Activated naive CD4-positive, alpha-beta T cell treated with anti-CD3 and anti-CD28 coated beads, Interleukin-2, amount 50 U/mL, for 72 hours (primary cell): ENCODE measurements around the gene FBXO10. TPM values are rescaled to one million over a fixed set of nuclear protein-coding genes. Genes with fewer than 3 reads are reported as not detected.
"Not testable (repeated sequence)": the region's sequence is repeated elsewhere in the genome, so short reads cannot be mapped to it uniquely, and the experiment has no call there.

ENCODE experiments used
- ATAC-seq, 2 donors: fragments of 150-1000 bp; cut with Tn5 transposase; 2 replicates each; pipeline ENCODE4 v1.10.0; 2021; ENCODE audit warnings: mild to moderate bottlenecking in 2 of 2, moderate library complexity in 2 of 2
- DNase-seq, 2 donors: peaks; one replicate each; pipeline ENCODE4 v3.0.0; 2021 to 2022; ENCODE audit warnings: low spot score in 2 of 2
- H3K27ac Mint-ChIP-seq, 2 donors: one replicate each; pipeline ENCODE4 v1.8.0; 2022; ENCODE audit warnings: mild to moderate bottlenecking in 2 of 2, mixed read lengths in 2 of 2
- H3K36me3 Mint-ChIP-seq, 2 donors: one replicate each; pipeline ENCODE4 v1.8.0; 2022; ENCODE audit warnings: mixed read lengths in 2 of 2
- H3K9me3 Mint-ChIP-seq, 2 donors: one replicate each; pipeline ENCODE4 v1.8.0; 2022; ENCODE audit warnings: mixed read lengths in 2 of 2
- total RNA-seq, 2 donors: library from RNA; stranded (reverse); gene quantifications; one replicate each; pipeline ENCODE4 v1.2.3, GENCODE V29; 2022

The FBXO10 gene
- total RNA-seq, 2 donors from 2014 or later, result 1.3 to 1.4 TPM

DNA sequence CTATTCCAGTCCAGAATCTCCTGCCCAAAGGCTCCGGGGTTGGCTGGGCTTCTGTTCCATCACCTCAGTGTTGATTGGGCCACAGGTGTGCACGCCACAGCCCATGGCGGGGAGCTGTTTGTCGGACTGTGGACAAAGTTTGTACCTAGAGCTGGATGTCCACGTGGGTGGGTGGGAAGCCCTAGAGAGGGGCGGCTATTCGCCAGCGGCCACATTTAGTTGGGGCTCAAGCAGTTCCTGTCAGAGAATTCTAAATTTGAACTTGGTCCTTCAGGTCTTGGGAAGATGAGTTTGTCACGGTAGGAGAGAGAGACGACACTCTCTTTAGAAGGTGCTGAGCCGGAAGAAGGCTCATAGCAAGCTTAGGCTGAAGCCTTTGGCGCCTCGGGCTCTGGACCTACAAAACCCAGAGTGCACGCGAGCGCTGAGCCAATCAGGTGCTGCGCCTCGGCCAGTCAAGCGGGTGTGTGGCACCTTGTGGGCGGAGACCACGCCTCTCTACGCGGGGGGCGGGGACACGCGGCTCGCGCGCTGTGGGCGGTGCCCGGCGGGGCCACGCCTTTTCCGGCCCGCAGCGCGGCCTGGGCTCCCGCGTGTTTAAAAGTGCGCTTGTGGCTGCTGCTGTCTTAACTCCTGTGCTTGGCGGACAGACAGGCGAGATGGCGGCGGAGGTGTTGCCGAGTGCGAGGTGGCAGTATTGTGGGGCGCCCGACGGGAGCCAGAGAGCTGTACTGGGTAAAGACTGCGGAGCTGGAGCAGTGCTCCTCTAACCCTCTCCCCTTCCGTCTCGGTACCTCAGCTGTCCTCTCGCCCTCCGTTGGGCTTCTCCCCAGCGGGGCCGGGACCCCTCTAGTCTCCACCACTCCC, 90.6 kb downstream of the FBXO10 start, which contains the start of gene POLR1E:
Gene POLR1E (plus strand): TSS at position 560 of the 867 bp plus-strand sequence. CDS start 100 bp downstream, at position 660.
- peak; percentile 97 to 98 for DNase-seq
- H3K36me3 Mint-ChIP-seq, result peaks cover 23 to 24% of the 10 kb centered on the region in 2 donors
- peaks cover 0 to 4% of the 10 kb centered on the region in 2 donors for H3K9me3 Mint-ChIP-seq
- peak within 1 kb of the TSS; percentile 92 to 95 for H3K27ac Mint-ChIP-seq
- peak; percentile 96 to 98 for ATAC-seq

DNA sequence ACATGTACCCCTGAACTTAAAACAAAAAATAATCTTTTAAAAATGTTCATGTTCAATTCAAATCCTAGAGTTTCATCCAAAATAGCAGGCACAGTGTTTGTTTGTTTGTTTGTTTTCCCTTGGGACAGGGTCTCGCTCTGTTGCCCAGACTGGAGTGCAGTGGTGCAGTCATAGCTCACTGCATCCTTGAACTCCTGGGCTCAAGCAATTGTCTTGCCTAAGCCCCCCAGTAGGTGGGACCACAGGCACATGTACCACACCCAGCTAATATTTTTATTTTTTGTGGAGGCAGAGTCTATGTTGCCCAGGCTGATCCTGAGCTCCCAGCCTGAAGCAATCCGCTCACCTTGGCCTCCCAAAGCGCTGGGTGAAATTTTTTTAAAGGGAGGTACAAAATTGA, 95.4 kb downstream of the FBXO10 start:
- no peak overlapping the region for H3K27ac Mint-ChIP-seq
- ATAC-seq, result no peak
- no peak for DNase-seq
- H3K36me3 Mint-ChIP-seq, result peaks cover 0 to 4% of the 10 kb centered on the region in 2 donors
- peaks cover 0 to 4% of the 10 kb centered on the region in 2 donors for H3K9me3 Mint-ChIP-seq

DNA sequence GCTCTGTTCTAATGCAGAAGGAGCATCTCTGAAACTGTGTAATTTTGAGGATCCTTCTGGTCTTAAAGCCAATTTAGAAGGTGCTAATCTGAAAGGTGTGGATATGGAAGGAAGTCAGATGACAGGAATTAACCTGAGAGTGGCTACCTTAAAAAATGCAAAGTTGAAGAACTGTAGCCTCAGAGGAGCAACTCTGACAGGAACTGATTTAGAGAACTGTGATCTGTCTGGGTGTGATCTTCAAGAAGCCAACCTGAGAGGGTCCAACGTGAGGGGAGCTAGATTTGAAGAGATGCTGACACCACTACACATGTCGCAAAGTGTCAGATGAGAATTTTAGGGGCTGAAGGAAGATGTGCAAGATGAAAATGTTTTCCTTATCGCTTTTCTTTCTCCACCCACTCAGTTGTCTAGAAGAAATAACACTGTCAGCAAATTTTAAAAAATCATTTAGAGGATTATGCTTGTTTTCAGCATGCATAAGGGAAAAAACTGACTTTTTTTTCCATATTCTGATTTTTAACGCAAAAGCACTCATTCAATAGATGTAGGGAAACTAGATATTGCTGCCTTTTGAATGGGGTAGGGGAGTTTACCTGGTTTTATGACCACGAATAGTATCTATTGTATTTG, 98.1 kb downstream of the FBXO10 start:
- DNase-seq, H3K27ac Mint-ChIP-seq, H3K36me3 Mint-ChIP-seq, ATAC-seq: not testable (repeated sequence)
- peaks cover 0 to 11% of the 10 kb centered on the region in 2 donors for H3K9me3 Mint-ChIP-seq

DNA sequence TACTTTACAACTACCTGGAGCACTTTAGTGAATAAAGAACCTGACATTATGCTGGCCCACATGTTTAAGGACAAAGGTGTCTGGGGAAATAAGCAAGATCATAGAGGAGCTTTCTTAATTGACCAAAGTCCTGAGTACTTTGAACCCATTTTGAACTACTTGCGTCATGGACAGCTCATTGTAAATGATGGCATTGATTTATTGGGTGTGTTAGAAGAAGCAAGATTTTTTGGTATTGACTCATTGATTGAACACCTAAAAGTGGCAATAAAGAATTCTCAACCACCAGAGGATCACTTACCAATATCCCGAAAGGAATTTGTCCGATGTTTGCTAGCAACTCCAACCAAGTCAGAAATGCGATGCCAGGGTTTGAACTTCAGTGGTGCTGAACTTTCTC, 98.7 kb downstream of the FBXO10 start:
- DNase-seq, ATAC-seq, H3K27ac Mint-ChIP-seq, H3K36me3 Mint-ChIP-seq: not testable (repeated sequence)
- peaks cover 0 to 11% of the 10 kb centered on the region in 2 donors for H3K9me3 Mint-ChIP-seq

DNA sequence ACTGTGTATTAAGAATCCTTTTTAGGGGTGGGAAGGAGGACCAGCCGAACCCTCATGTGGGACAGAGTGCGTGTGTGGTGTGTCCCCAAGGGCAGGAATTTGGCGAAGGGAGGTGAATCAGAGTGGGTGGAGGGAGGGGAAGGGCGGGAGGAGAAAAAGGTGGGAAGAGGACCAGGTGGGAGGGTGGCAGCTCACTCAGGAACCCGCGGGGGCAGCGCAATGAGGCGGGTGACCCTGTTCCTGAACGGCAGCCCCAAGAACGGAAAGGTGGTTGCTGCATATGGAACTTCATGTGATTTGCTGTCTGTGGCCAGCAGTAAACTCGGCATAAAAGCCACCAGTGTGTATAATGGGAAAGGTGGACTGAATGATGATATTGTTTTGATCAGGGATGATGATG, 99.2 kb downstream of the FBXO10 start:
- Mint-ChIP-seq H3K27ac (no peak overlapping the region), H3K36me3 (peaks cover 0 to 13% of the 10 kb centered on the region in 2 donors), H3K9me3 (peaks cover 0 to 11% of the 10 kb centered on the region in 2 donors)
- DNase-seq, result no peak
- ATAC-seq, result no peak

DNA sequence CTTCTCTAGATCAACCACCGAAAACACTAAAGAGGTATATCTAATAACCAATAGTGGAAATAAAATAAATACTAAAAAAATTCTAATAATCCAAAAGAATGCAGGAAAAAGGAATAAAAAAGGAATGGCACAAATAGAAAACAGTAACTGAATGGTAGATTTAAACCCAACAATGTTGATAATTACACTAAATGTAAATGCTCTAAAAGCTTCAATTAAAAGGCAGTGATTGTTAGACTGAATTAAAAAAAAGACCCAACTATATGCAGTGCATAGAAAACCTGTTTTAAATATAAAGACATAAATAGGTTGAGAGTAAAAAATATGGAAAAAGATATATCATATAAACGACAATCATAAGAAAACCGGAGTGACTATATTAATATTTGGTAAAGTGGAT, 101.7 kb downstream of the FBXO10 start:
- ATAC-seq (no peak), DNase-seq (no peak)
- H3K36me3 Mint-ChIP-seq, result peaks cover 0 to 13% of the 10 kb centered on the region in 2 donors
- H3K9me3 Mint-ChIP-seq, result peaks cover 0 to 11% of the 10 kb centered on the region in 2 donors
- H3K27ac Mint-ChIP-seq, result no peak overlapping the region

DNA sequence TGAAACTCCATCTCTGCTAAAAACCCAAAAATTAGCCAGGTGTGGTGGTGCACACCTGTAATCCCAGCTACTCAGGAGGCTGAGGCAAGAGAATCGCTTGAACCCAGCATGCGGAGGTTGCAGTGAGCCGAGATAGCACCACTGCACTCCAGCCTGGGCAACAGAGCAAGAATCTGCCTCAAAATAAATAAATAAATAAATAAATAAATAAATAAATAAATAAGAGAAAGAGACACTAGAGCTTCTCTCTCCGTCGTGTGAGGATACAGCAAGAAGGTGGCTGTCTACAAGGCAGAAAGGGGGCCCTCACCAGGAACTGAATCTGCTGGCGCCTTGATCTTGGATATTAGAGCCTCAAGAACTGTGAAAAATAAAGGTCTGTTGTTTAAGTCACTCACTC, 102.2 kb downstream of the FBXO10 start:
- not testable (repeated sequence) for ATAC-seq, DNase-seq, H3K27ac Mint-ChIP-seq
- peaks cover 0 to 11% of the 10 kb centered on the region in 2 donors for H3K9me3 Mint-ChIP-seq
- H3K36me3 Mint-ChIP-seq, result peaks cover 0 to 13% of the 10 kb centered on the region in 2 donors

DNA sequence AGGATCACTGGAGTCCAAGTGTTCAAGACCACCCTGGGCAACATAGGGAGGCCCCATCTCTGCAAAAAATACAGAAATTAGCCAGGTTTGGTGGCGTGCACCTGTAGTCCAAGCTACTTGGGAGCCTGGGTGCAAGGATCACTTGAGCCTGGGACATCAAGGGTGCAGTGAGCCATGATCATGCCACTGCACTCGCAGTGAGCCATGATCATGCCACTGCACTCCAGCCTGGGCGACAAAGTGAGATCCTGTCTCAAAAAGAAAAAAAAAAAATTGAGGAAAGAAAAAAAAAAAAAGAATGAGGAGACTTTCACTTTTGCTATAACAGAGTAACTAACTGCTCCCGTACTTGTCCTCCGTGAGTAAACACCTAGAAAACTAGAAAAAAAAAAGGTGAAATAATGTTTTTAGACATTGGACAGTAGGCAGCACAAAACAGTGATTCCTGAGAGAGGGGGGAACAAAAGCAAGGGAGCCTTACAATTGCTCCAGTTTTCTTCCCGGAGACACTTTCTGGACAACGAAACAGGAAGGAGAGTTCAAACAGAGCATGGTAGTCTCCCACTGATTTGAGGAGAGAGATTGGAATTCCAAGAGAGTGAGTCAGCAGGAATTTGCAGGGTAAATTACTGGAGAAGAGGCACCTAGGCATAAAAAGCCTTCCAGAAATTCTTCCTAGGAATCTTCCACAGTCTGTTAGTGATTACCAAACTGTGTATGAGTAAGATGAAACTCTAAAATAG, 104.1 kb downstream of the FBXO10 start:
- H3K36me3 Mint-ChIP-seq, result peaks cover 0 to 13% of the 10 kb centered on the region in 2 donors
- peak overlapping the region; percentile 18 to 83 for H3K27ac Mint-ChIP-seq
- peak; percentile 36 to 43 for ATAC-seq
- peaks cover 0 to 11% of the 10 kb centered on the region in 2 donors for H3K9me3 Mint-ChIP-seq
- no peak for DNase-seq

DNA sequence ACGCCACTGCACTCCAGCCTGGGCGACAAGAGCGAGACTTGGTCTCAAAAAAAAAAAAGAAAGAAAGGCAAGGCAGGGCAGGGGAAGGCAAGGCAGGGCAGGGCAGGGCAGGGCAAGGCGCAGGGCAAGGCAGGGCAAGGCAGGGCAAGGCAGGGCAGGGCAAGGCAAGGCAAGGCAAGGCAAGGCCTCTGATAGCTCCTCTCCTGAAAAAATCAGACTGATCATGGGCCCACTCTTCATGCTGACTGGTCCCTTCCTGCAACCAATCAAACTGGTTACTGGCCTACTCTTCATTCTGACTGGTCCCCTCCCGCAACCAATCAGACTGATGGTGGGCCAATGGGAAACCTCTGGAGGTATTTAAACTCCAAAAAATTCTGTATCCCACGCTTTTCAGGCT, 107.6 kb downstream of the FBXO10 start:
- Mint-ChIP-seq H3K36me3 (peaks cover 14 to 18% of the 10 kb centered on the region in 2 donors), H3K27ac (peak overlapping the region in 1 of 2 donors; percentile 44), H3K9me3 (peaks cover 0 to 3% of the 10 kb centered on the region in 2 donors)
- DNase-seq (no peak), ATAC-seq (no peak)

DNA sequence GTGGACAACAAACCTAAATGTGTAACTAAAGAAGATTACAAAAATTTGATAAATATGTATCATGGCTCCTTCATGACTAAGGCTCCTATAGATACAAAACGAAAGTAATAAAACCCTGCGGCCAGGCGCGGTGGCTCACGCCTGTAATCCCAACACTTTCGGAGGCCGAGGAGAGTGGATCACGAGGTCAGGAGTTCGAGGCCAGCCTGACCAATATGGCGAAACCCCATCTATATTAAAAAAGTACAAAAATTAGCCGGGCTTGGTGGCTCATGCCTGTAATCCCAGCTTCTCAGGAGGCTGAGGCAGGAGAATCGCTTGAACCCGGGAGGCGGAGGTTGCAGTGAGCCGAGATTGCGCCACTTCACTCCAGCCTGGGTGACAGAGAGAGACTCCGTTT, 108.7 kb downstream of the FBXO10 start:
- not testable (repeated sequence) for ATAC-seq, H3K9me3 Mint-ChIP-seq, H3K27ac Mint-ChIP-seq, DNase-seq
- H3K36me3 Mint-ChIP-seq, result peaks cover 16 to 24% of the 10 kb centered on the region in 2 donors

DNA sequence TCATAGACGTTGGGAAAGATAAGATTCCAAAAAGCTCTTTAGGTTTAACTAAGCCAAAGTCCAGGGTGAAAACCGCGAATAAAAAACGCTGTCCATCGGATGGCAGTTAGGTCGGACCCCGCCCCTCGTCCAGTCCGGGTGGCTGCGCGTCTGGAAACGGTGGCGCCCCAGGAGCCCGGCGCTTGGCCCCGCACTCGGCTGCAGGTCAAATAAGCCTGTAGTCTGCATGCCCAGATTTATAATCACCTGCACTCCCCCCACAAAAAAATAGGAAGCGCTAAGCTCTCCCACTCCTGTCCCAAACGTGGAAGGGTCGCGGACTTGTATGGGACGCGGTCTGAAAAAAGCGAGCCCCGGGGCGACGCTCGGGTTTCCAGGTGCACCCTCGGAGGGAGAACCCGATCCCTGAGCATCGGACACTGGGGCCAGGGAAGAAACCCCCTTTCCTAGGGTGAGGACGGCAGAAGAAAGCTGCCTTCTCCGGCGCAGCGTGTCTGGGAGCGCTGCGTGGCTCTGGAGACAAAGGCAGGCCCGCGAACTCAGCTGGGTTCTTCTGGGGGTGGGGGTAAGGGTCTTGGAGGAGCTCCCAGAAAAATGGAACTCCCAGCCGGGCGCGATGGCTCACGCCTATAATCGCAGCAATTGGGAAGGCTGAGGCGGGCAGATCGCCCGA, 110.0 kb downstream of the FBXO10 start:
- DNase-seq (peak; percentile 27 to 62), ATAC-seq (peak; percentile 5 to 17)
- H3K27ac Mint-ChIP-seq, result peak overlapping the region; percentile 99
- peaks cover 16 to 22% of the 10 kb centered on the region in 2 donors for H3K36me3 Mint-ChIP-seq
- no peaks in the 10 kb centered on the region for H3K9me3 Mint-ChIP-seq

DNA sequence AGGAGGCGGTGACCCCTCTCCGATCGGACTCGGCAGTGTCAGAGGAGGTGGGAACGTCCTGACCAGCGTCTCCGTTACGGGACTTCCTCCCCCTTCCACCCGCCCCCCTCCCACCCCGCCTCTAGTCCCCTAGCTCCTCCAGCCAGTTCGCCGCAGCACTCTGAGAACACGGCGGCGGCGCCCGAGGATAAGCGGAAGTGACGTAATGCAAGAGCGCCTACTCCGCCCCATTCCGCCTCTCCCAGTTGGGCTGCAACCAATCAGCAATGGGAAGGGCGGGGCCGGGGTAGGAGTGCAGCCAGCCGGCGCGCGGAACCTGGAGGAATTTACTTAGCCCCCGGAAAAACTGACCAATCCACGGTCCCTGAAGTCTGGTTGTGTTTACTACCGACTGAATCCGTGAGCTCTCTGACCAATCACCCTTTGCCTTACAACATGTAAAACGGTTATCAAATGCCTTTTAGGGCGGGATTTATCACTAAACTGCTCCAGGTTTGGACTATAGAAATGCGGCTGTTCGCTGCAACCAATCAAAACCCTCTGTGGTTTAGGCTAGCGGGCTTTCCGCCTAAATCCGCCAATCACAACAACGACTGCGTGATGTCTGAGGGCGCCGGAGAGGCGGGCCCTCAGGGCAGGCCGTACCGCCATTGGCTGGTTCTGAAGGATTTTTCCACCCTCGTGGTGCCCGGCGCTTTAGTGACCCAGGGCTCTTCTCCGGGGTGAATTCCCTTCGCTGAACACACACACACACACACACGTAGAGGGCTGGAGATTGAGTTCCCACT, 110.7 kb downstream of the FBXO10 start, which contains the start of gene ZBTB5:
Gene ZBTB5 (minus strand): TSS at position 202 of the 788 bp plus-strand sequence. CDS start 22,899 bp downstream, outside the sequence.
- ATAC-seq (peak; percentile 83 to 84), DNase-seq (peak; percentile 95 to 99)
- Mint-ChIP-seq H3K27ac (peak within 1 kb of the TSS; percentile 99), H3K9me3 (no peaks in the 10 kb centered on the region), H3K36me3 (peaks cover 16 to 26% of the 10 kb centered on the region in 2 donors)

DNA sequence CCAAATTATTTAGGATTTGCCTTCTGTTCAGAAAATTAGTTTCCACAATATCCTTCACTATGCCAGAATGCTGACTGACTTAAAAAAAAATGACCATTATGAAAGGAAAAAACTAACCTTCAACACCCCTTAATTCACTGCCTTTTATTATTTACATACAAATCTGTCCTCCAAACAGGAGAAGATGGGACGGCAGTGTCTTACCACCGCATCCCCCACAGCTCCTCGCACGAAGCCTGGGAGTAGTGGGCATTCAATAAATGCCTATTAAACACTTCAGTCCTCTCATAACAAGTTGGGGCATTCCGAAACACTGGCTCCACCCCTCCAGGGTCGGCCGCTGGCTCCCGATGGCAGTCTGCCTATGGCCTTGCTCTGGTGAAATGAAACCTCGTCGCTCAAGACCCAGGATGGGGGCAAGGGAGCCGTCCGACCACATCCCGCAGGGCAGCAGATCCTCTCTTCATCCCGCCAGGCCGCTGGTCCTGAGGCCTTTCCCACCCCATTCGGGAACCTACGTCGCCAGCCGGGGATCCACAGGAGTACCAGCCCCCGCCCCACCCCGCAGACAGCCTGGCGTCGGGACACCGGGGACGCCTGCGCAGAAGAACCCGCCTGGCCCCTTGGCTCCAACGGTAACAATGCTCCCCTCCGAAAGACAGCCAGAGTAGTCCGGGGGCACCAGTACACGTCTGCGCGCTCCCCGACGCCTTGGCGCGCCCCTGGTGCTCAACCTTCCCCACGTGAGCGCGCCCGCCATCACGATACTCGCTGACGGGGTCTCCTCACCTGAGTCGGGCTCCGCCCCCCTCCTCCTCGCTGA, 111.5 kb downstream of the FBXO10 start:
- peak in 1 of 2 donors; percentile 65 for DNase-seq
- peak; percentile 43 to 66 for ATAC-seq
- Mint-ChIP-seq H3K27ac (peak overlapping the region; percentile 99), H3K9me3 (no peaks in the 10 kb centered on the region), H3K36me3 (peaks cover 16 to 27% of the 10 kb centered on the region in 2 donors)

DNA sequence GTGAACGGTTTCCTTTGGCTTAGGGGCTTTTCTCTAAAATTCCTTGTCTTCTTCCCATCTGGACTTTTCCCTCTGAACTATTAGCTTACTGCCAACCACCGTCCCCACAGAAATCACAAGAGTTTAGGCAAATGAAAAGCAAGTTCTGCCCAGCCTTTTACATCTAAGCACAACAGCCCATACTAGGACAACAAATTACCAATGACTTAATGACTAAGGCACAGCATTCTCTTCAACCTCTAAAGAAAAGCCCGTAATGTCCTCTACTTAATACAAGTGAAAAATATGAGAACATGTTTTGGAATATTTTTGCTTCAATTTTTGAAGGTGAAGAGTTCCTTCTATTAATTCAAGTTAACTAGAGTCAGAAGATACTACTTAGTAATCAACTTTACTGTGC, 112.2 kb downstream of the FBXO10 start:
- Mint-ChIP-seq H3K9me3 (no peaks in the 10 kb centered on the region), H3K36me3 (peaks cover 16 to 27% of the 10 kb centered on the region in 2 donors), H3K27ac (peak overlapping the region; percentile 99)
- DNase-seq, result no peak
- no peak for ATAC-seq
